SU-DHL-6 (cell line): Measurements from ENCODE around the gene PIGZ.

ENCODE experiments used
- H2AFZ ChIP-seq: fragments of 200-600 bp; sonication (generic); 2 replicates; pipeline ENCODE4 v1.6.1; 2014; ENCODE audit warnings: low read depth, mild to moderate bottlenecking, moderate library complexity, mixed read lengths, antibody characterized with exemption, low read length; ENCODE audit not compliant: severe bottlenecking
- H3F3A ChIP-seq: fragments of 200-600 bp; shearing (Covaris generic); 2 replicates; pipeline ENCODE4 v1.6.0; 2016; ENCODE audit warnings: antibody characterized with exemption, mild to moderate bottlenecking; ENCODE audit not compliant: insufficient read depth
- H3K27ac ChIP-seq: fragments of 200-600 bp; sonication (generic); 2 replicates; pipeline ENCODE4 v1.5.1; 2016; ENCODE audit warnings: low read depth, mild to moderate bottlenecking, low read length, moderate library complexity, mixed read lengths
- H3K27me3 ChIP-seq: fragments of 200-600 bp; sonication (generic), shearing (Covaris generic); 2 replicates; pipeline ENCODE4 v1.6.0; 2014; ENCODE audit warnings: mild to moderate bottlenecking, low read length
- H3K36me3 ChIP-seq: fragments of 200-600 bp; sonication (generic); 2 replicates; pipeline ENCODE4 v1.6.1; 2014; ENCODE audit warnings: mild to moderate bottlenecking, low read length, mixed read lengths
- H3K4me2 ChIP-seq: fragments of 300-600, 200-600 bp; shearing (Covaris generic), sonication (generic); 2 replicates; pipeline ENCODE4 v1.6.0; 2014; ENCODE audit warnings: low read length, low read depth, mild to moderate bottlenecking; ENCODE audit not compliant: poor library complexity, severe bottlenecking
- H3K4me3 ChIP-seq: fragments of 200-600 bp; sonication (generic); 2 replicates; pipeline ENCODE4 v1.5.1; 2014; ENCODE audit warnings: antibody characterized with exemption, low read length, mild to moderate bottlenecking, mixed read lengths; ENCODE audit not compliant: insufficient read depth, poor library complexity, severe bottlenecking
- H3K79me2 ChIP-seq: fragments of 200-600 bp; sonication (generic); 2 replicates; pipeline ENCODE4 v1.6.1; 2014; ENCODE audit warnings: mild to moderate bottlenecking, low read length, moderate library complexity; ENCODE audit not compliant: insufficient read depth
- H3K9ac ChIP-seq: fragments of 200-600 bp; sonication (generic); 2 replicates; pipeline ENCODE4 v1.7.0; 2014; ENCODE audit warnings: mild to moderate bottlenecking, low read length
- H3K9me2 ChIP-seq: fragments of 200-600 bp; sonication (generic); replicated peaks from 2 replicates; pipeline ENCODE4 v1.6.1; 2014; ENCODE audit warnings: low read length; ENCODE audit not compliant: insufficient read depth
- H3K9me3 ChIP-seq: fragments of 200-600 bp; sonication (generic); 2 replicates; pipeline ENCODE4 v1.6.1; 2014; ENCODE audit warnings: low read length, mixed read lengths; ENCODE audit not compliant: insufficient read depth
- H4K20me1 ChIP-seq: fragments of 200-600 bp; sonication (generic); 2 replicates; pipeline ENCODE4 v1.6.1; 2014; ENCODE audit warnings: low read depth, mild to moderate bottlenecking, antibody characterized with exemption, low read length, moderate library complexity, mixed read lengths
- CTCF ChIP-seq: fragments of 200-600 bp; sonication (generic); IDR thresholded peaks from one replicate; pipeline ENCODE4 v1.5.1; 2017; ENCODE audit warnings: antibody characterized with exemption, mild to moderate bottlenecking, low read length, moderate library complexity; ENCODE audit not compliant: insufficient read depth, poor library complexity, severe bottlenecking
- EZH2phosphoT487 ChIP-seq: fragments of 200-600 bp; sonication (generic), shearing (Covaris generic); conservative IDR thresholded peaks from 2 replicates; pipeline ENCODE4 v1.6.1; 2018; ENCODE audit warnings: mild to moderate bottlenecking, antibody characterized with exemption, low read length, moderate library complexity, mixed read lengths

PIGZ gene

DNA sequence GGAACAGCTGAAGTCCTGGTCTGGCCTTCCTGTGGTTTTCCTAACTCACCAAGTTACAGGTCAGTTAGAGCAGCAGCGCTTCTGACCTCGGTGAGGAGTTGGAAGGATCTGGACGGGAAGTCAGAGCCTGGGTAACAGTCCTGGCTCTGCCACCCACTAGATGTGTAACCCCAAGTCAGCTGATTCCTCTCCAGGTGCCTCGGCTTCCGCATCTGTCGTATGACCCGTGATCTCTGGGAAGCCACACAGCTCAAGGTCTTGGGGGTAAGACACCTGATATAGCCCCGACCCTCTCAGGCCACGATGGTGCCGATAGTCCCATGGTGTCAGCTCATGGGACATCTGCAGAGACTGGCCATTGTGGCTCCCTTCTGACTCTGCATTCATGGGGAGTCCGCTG lies 8.3 kb upstream of the PIGZ start:
- Histone ChIP-seq H3K36me3 (no peaks in the 10 kb centered on the region), H3K27me3 (no peaks in the 10 kb centered on the region), H3F3A (no peaks in the 10 kb centered on the region), H3K4me3 (no peak overlapping the region), H3K9ac (no peak overlapping the region), H3K4me2 (no peak overlapping the region), H3K9me2 (no peaks in the 10 kb centered on the region), H3K27ac (no peak overlapping the region), H3K79me2 (no peaks in the 10 kb centered on the region), H2AFZ (no peak overlapping the region), H3K9me3 (no peaks in the 10 kb centered on the region), H4K20me1 (no peaks in the 10 kb centered on the region)
- TF ChIP-seq CTCF (no peak), EZH2phosphoT487 (no peak)

GRCh38 chr3:196975349-196975748 lies 6.7 kb upstream of the PIGZ start:
- Histone ChIP-seq H3K4me3 (no peak overlapping the region), H3K36me3 (no peaks in the 10 kb centered on the region), H3K79me2 (no peaks in the 10 kb centered on the region), H3K9me2 (no peaks in the 10 kb centered on the region), H3K27ac (no peak overlapping the region), H2AFZ (no peak overlapping the region), H3F3A (no peaks in the 10 kb centered on the region), H3K9me3 (no peaks in the 10 kb centered on the region), H3K4me2 (no peak overlapping the region), H3K9ac (no peak overlapping the region), H4K20me1 (no peaks in the 10 kb centered on the region), H3K27me3 (no peaks in the 10 kb centered on the region)
- TF ChIP-seq EZH2phosphoT487 = no peak
- TF ChIP-seq CTCF = no peak

GRCh38 chr3:196974661-196975060 lies 6.0 kb upstream of the PIGZ start:
- Histone ChIP-seq H3K4me3 (no peak overlapping the region), H3K9me3 (no peaks in the 10 kb centered on the region), H3K36me3 (no peaks in the 10 kb centered on the region), H2AFZ (no peak overlapping the region), H3K27ac (no peak overlapping the region), H3K27me3 (no peaks in the 10 kb centered on the region), H3K79me2 (no peaks in the 10 kb centered on the region), H3F3A (no peaks in the 10 kb centered on the region), H4K20me1 (no peaks in the 10 kb centered on the region), H3K9ac (no peak overlapping the region), H3K4me2 (no peak overlapping the region), H3K9me2 (no peaks in the 10 kb centered on the region)
- TF ChIP-seq CTCF (no peak), EZH2phosphoT487 (no peak)

DNA sequence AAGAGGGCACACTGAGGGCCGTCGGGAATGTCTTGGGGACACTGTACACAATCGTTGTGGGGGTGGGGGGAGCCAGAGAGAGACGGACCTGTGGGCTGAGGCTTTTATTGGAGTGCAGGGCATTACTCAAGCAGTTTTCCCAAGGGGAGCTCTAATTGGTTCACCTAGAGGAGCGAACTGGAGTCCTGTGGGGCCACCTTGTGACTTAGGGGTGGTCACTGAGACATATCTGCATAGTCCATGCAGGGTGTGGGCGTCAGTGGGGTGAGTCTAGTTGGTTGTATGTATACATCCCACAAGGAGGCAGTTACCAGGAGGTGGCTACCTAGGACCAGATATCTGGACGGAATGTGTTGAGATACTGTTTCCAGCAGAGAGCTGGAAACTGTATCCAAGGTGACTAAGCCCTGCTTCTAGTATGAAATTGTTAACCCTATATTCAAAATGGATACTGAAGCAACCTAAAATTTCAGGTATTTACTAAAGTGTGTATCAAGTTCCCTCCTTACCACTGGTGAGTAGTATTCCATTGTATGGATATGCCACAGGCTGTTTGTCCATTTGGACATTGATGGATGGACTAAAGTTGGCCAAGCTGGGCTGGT lies 2.6 kb upstream of the PIGZ start:
- TF ChIP-seq CTCF (no peak), EZH2phosphoT487 (no peak)
- Histone ChIP-seq H3K79me2 (no peaks in the 10 kb centered on the region), H3K9me2 (no peaks in the 10 kb centered on the region), H3K4me3 (no peak overlapping the region), H3K4me2 (no peak overlapping the region), H2AFZ (no peak overlapping the region), H3K27ac (no peak overlapping the region), H3K27me3 (no peaks in the 10 kb centered on the region), H3K36me3 (no peaks in the 10 kb centered on the region), H3K9me3 (no peaks in the 10 kb centered on the region), H3F3A (no peaks in the 10 kb centered on the region), H4K20me1 (no peaks in the 10 kb centered on the region), H3K9ac (no peak overlapping the region)
